Heart left ventricle (tissue), 13 donors: Measurements from ENCODE around the gene PRAMEF12.

Experiments
- CTCF ChIP-seq, 12 donors: fragments of 200-600 bp; sonication (generic) in 4 of 12; IDR thresholded peaks; one replicate each; pipeline versions ENCODE4 v1.5.0 to v1.8.0; 2018 to 2022; ENCODE audit warnings: antibody characterized with exemption in 12 of 12, mild to moderate bottlenecking in 5 of 12
- POLR2A ChIP-seq, 2 donors: fragments of 450-650 bp; IDR thresholded peaks; one replicate each; pipeline ENCODE4 v1.6.1; 2017; ENCODE audit warnings: antibody characterized with exemption in 2 of 2, mild to moderate bottlenecking in 2 of 2, moderate library complexity in 2 of 2
- donor health status: ischemic (EF 13 %, LVEDD 7.1; RV severe dilation, severe dysfunction).
- donor health status: DM: no; HTN: yes; CAD: no.
- donor health status: DM: no; HTN: no; CAD: no.
- donor health status: ischemic (EF 25% LVEDD 6.9; RV normal size, moderate dysfunction).
- donor health status: ischemic (EF 25% LVEDD 5.7; RV mildly dilated, moderate dysfunction).
- donor health status: ischemic (EF 35%, LVEDD 5.7; RV mildly dilated, moderate dysfunction).
- donor health status: nonischemic (EF 11% LVEDD 7.7; RV severe dilation, severe dysfunction).
- donor health status: DM: yes; HTN: yes; CAD: no.
- donor health status: PGD.
- donor health status: ischemic (EF 29% LVEDD 5.4; RV normal size, mild dysfunction).
- donor health status: nonischemic (EF 23%, LVEDD 6.1; RV moderate dilation, normal function).

GRCh38 chr1:12728391-12728790 is 45.1 kb upstream of the PRAMEF12 start:
- TF ChIP-seq CTCF (IDR thresholded peaks at IDR 0.05): no peak
- TF ChIP-seq POLR2A (IDR thresholded peaks at IDR 0.05): no peak
